ENCODE measurements around the gene SLC8A3.
"Not testable (repeated sequence)": the region's sequence is repeated elsewhere in the genome, so short reads cannot be mapped to it uniquely, and the experiment has no call there.

The SLC8A3 gene, protein sequence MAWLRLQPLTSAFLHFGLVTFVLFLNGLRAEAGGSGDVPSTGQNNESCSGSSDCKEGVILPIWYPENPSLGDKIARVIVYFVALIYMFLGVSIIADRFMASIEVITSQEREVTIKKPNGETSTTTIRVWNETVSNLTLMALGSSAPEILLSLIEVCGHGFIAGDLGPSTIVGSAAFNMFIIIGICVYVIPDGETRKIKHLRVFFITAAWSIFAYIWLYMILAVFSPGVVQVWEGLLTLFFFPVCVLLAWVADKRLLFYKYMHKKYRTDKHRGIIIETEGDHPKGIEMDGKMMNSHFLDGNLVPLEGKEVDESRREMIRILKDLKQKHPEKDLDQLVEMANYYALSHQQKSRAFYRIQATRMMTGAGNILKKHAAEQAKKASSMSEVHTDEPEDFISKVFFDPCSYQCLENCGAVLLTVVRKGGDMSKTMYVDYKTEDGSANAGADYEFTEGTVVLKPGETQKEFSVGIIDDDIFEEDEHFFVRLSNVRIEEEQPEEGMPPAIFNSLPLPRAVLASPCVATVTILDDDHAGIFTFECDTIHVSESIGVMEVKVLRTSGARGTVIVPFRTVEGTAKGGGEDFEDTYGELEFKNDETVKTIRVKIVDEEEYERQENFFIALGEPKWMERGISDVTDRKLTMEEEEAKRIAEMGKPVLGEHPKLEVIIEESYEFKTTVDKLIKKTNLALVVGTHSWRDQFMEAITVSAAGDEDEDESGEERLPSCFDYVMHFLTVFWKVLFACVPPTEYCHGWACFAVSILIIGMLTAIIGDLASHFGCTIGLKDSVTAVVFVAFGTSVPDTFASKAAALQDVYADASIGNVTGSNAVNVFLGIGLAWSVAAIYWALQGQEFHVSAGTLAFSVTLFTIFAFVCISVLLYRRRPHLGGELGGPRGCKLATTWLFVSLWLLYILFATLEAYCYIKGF

DNA sequence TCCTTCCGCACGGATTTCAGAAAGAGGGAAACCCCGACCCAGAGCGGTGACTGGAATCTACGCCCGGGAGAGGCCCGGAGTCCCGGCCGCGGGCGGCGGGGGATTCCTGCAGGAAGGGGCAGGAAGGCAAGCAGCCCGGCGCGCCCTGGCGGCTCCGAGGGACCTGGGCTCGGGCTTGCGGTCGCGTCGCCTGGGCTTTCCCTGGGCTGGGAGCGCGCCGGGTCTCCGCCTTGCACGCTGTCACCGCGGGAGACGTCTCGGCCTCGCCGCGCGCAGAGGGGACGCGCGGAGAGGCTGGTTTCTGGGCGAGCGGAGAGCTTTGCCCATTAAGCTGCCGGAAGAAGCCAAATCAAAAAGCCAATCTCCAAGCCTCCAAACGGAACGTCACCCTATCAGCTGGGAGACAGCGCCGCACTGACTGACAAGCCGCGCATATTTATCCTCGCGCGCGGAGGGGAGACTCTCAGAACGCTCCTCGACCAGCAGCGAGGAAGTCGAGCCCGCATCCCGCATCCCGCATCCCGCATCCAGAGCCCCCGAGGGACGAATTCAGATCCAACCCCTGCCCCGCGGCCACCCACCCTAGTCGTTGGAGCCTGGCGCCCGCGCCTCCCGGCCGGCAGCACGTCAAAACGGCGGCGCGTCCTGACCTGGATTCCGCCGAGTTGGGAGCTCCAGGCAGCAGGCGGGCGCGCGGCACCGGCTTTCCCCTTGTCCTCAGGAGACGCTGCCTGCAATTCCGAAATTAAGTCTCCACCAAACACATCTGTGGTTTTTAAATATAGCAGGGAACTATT lies at the start of gene SLC8A3:
Gene SLC8A3, minus strand, starts transcription at position 293 of the 797 bp plus-strand sequence. CDS start 20,529 bp downstream, outside the sequence.
- peak; percentile 86 for DNase-seq (ENCODE audit: low spot score)

DNA sequence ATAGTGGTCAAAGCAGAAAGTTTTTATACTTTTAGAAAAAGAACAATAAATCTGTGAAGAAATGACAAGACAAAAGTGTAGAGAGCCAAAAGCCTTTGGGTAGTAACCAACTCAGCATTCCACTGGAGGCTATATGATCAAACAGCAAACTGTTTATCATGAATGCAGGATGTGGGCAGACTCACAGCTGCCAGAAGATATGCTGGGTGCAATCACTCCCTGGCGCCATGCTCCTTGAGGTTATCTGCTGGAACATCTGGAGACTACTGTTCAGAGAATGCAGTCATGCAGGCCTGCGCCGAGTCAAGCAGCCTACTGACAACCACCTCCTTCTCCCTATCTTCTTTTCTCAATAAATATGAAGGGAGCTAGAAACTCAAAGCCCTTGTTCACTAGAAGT lies 49.0 kb upstream of the SLC8A3 start:
- no peak for DNase-seq (ENCODE audit: low spot score)

DNA sequence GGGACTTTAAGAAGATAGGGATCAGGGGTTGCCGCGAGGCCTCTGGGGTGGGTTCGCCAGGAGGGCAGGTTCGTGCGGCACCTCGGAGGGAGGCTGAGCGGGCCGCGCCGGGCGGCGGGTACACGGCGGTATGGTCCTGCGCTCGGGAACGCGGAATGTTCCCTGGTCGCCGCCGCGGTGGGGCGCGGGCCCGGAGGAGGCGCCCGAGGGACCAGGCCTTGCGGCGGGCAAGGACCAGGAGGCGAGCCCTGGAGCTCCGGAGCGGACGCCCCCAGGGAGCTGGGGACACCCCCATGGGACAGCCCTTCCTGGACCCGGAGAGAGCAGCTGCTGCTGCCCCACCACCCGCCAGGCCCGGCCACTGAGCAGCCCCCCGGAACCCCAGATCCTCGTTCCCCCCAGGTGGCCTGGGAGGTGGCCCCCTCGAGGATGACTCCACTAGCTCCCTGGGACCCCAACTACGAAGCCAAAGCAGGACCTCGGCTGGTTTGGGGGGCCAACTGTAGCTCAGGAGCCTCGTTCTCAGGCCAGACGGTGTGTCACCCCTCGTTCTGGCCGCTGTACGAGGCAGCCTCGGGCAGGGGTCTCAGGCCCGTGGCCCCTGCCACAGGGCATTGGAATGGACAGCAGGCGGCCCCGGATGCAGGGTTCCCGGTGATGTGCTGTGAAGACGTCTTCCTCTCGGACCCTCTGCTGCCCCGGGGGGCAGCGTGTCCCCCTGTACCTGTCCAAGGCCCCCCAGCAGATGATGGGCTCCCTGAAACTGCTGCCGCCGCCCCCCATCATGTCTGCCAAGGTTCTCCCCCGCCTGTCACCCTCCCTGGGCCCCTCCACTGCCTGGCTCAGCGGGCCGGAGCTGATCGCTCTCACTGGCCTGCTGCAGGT lies 45.6 kb upstream of the SLC8A3 start:
- DNase-seq (ENCODE audit: low spot score), result no peak

DNA sequence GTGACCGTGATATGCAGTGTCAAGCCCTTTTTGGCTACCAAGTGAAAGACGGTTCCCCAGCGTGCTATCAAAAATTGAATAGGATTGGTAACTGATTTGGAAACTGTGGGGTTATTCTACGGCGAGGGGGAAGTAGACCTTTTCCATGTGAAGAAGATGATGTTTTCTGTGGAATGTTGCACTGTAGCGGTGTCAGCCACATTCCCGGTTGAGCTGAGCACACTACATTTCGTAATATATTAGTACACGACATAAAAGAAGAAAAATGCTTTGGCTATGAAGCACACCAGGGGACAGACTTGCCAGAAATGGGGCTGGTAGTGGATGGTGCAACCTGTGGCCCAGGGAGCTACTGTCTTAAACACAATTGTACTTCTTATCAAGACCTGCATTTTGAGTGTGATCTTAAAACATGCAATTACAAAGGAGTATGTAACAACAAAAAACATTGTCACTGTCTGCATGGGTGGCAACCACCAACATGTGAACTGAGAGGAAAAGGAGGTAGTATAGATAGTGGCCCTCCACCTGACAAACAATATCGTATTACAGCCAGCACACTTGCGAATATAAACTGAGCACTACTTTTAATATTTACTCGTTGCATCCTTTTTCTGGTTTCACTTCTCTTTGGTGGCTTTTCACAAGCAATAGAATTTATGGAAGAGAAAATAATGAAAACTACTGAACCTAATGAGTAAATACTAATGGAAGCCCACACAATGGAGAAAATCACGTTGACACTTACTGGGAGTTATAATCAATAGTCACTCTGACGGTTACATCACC lies 43.2 kb upstream of the SLC8A3 start:
- DNase-seq (ENCODE audit: low spot score), result not testable (repeated sequence)

DNA sequence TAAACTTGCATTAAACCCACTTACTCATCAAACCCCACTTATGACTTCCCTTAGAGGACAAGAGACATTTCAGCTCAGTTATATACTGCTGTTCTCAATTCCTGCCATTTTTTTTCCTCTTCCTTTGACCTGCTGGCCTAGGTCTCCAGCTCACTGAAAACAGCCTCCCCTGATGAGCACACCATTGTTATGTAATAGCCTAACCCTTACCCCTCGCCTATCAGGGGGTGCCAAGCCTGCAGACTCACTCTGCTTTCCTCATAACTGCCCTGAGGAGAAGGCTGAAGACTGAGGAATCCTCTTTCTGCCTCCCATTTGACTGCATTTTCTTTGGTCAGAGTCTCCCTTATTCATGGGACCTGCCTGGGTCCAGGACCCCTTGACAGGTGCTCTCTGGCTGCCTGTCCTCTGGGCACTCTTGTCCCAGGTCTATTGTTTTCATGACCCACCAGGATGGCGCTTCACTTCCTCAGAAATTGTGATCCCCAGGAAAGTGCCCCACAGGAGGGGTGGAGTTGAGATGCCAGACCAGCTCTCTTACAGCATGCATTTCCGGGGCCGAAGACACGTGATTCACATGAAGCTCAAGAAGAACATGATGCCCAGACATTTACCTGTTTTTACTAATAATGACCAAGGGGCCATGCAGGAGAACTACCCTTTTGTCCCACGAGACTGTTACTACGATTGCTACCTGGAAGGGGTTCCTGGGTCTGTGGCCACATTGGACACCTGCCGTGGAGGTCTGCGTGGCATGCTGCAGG lies 41.3 kb upstream of the SLC8A3 start:
- DNase-seq (ENCODE audit: low spot score), result not testable (repeated sequence)

DNA sequence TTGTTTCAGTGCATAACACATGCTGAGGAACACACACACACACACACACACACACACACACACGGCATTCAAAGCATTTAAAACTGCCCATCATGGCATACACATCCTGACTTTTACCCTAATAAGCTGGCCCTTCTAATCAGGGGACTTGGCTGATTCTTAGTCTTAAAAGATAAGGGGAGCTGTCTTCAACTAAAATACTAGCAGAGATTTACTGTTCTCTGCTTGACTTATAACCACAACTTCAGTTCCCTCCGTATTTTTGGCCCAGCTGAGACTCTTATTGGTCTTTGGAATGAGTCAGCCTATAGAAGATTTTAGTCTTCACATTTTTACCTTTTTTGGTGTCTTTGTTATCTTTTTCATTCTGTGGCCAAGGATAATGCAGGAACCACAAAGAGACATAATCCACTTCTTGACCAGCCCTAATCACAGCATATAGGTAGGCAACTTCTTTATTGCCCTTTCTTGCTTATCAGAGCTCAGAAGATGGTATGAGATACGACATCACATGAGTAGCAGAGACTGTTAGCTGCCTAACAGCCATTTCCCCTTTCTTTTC lies 25.1 kb upstream of the SLC8A3 start:
- no peak for DNase-seq (ENCODE audit: low spot score)

DNA sequence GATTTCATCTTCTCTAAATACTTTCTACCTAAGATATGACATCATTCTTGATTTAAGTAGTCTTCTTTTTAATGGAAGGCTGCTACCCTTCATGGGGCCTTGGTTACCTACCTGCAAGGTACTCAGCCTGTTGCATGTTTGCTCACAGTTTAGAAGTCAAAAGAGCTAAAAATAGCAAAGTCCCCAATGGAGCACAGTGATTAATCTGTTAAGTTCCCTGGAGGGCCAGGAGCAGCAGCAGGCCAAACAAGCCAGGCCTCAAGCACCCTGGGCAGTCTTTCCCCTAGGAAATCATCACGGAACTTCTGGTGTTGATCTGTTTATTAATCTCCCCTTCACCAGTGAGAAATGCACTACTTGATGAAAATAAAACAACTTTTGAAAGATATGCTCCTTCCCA lies 24.0 kb upstream of the SLC8A3 start:
- DNase-seq (ENCODE audit: low spot score), result no peak

DNA sequence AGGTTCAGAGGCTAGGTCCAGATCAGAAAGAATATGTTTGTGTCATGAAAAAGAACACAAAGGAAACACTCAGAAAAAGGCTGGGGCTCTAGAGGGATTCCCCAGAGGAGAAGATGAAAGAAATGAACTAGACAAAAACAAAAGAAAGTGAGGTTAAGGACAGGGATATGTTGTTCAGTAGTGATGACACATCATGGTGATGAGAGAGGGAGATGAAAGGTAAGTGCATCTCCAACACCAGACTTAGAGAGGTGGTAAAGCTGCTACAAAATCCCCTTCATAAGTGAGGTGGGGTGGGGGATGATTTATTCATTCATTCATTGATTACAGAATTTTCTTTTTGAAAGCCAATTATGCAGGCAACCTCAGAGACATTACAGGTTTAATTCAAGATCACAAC lies 19.6 kb upstream of the SLC8A3 start:
- no peak for DNase-seq (ENCODE audit: low spot score)

DNA sequence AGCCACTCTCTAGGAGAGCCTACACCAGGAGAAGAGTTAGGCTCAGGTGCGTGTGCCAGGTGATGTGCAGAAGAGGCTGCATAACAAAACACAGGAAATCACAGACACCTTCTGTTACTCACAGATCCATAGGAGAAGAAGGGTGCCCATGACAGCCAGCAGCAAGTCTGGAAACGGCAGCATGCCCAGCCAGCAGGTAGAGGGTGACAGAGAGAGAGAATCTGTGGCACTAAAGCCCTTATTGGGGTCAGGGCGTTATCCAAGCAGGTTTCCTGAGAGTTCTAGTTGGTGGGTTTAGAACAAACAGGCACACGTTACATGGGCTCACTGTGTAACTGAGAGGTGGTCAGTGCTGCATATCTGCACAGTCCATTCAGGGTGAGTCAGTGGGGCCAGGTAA lies 14.9 kb upstream of the SLC8A3 start:
- DNase-seq (ENCODE audit: low spot score), result no peak

DNA sequence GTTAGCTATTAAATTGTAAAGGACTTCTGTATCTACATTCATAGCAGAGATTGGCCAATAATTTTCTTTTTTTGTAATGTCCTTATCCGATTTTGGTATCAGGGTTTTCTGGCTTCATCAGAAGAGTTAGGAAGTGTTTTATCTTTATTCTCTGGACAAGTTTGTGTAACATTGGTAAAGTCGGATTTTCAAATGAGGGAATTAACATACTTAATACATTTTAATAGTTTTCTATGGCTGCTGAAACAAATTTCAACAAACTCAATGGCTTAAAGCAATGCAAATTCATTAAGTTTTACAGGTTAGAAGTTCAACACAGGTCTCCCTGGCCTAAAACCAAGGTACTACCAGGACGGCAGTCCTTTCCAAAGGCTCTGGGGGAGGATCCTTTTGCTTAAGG lies 13.2 kb upstream of the SLC8A3 start:
- DNase-seq (ENCODE audit: low spot score), result no peak

DNA sequence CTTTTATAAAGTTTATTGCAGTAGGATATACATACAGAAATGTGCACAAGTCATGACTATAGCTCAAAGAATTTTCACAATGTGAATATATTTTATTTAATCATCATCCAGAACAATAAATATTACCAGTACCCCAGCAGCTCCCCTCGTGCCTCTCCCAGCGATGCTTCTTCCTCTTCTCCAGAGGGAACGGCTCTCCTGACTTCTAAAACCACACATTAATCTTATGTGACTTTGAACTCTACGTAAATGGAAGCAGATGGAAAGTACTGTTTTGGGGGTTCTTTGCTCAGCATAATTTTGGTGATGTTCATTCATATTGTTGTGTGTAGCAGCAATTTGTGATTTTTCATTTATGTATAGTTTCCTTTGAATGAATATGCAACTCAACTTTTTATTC lies 4.6 kb upstream of the SLC8A3 start:
- no peak for DNase-seq (ENCODE audit: low spot score)

DNA sequence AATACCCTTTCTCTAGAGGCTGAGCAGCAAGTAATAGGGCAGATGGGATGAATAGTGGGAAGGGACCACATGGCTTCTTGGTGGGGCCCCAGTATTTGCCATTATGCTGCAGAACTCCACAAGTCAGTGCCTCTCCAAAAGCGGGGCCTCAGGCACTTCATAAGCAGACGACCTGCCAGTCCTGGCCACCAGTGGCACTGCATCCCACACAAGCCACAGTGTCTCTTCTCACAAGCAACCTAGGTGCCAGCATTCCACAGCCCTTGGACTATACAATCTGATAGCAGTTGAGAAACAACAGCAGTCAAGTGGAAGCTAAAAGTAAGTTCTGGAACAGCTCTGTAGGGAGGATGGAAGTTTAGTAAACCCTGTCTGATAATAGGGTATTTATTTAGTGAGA lies 4.2 kb upstream of the SLC8A3 start:
- no peak for DNase-seq (ENCODE audit: low spot score)

DNA sequence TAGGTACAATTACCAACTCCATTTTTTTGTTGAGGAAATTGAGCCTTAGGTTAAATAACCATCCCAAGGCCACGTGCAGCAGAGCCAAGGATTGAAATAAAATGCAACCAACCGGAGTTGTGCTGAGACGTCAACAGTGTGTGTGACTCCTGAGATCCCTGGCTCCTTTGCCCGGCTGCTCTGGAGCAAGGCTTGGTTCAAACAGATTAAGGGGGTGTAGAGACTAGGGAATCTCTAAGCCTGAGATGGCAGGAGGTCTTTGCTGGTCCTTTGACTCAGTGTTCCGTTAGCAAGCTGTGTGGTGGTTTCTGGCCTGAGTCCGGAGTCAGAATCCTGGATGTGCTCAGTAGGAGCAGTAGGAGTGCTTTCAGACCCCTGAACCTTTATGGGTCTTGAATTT lies 1.4 kb upstream of the SLC8A3 start:
- DNase-seq (ENCODE audit: low spot score), result no peak

DNA sequence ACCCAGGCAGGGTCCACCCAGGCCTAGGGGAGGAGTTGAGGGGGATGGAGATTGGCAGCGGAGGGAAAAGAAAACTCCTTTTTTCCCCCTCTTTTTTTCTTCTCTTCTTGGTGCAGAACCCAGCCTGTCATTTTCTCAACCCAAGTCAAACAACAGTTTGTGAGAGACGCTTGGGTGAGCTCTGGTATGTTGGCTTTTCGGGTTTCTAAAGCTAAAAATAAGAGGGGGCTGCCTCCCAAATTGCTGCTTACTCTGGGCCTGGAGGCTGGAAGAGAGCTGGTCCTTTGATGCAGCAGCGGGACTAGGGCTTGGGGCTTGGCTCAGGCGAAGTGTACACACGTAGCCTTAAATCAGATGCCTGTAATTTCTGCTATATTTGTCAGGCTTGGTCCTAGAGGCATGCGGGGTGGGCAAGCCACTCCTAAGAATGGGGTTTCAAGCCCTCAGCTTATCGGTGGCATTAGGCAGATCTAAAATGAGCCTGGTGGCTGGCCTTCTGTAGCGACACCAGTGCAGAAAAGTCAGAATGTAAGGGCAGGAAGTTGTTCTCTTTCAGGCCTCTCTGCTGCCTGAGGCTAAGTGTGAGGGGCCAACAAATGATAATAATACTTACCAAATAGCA lies 816 bp upstream of the SLC8A3 start:
- DNase-seq (ENCODE audit: low spot score), result no peak

DNA sequence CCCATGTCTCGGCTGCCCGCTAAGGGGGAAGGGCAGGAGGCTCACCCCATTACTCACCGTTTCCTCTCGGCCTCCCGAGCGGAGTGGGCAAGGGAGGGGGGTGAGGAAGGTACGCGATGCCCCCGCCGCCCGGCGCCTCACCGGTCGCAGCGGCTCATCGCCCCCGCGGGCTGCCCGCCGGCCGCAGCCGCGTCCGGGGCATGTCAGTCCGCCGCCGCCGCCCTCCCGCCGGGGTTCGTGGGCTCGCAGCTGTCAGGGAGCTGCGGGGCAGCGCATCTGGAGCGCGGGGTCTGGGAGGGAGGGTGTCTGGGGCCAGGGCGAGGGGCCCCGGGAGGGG lies 461 bp downstream of the SLC8A3 start:
- no peak for DNase-seq (ENCODE audit: low spot score)

DNA sequence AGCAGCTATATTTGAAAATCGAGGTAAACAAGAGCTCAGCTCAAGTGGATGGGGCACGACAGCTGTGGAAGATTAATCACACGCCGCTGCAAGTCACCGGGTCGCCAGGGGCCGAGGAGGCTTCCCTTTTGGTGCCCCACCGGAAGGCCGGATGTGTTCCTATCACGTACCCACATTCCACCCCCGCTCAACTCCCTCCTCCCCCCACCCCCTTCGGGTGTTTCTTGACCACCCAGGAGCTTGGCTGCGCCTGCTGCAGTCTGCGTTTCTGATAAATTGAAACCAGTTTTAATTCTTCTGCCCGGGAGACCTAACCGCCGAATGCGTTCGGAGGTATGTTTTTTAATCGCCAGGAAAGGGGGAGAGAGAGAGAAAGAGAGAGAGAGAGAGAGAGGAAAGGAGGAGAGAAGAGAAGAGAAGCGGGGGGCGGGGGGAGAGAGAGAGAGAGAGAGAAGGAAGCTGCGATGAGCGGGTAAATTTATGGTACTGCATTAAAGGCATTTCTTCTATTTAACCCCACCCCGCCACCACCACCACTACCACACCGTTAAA lies 1.8 kb downstream of the SLC8A3 start:
- no peak for DNase-seq (ENCODE audit: low spot score)

DNA sequence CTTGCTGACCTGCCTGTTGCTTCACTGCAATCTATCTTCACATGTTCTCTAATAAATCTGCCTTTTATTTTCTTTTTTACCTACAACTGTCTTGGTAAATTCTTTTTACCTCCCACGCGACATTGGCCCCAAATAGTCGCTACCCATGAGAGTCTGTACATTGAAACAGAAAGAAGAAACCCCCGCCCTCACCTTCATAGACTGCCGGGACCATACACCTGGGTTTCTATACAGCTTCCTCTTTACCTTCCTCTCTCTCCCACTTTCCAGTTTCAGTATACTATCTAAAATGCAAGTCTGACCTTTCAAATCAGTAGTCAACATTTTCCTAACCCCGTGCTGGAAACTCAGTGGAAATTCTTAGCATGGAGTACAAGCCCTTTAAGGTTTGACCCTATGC lies 4.8 kb downstream of the SLC8A3 start:
- DNase-seq (ENCODE audit: low spot score), result no peak

DNA sequence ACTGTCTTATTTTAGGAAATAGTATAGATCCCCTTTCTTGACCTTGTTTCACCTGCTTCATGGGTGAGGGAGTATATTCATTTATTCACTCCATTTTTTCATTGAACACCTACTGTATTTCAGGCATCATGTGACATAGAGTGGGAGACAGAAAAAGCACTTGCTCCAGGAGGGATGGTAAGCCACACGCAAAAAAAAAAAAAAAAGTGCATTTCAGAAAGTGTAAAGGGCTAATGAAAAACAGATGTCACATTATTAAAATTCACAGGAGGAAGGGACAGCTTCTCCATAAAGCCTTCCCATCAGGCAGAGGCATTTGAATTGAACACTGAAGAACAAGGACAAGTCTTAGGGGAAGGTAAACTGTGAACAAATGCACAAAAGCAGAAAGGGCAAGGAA lies 7.5 kb downstream of the SLC8A3 start:
- DNase-seq (ENCODE audit: low spot score), result peak; percentile 32

DNA sequence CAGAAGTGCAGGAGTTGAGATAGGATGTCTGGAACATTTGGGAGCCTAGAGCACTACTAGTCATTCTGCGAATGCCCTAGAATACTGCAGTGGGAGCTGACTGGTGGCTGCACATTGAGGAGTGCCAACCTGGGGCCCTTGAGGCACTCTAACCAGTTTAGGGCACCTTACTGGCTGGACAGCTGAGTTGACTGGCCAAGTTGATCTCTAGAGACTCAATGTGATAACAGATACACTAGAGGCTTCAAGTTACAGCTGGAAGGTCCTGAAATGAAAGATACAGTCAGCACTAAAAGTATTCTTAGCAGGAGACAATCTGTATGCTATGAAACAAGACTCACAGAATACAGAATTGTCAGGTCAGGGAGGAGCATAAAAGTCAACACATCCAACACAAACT lies 8.0 kb downstream of the SLC8A3 start:
- DNase-seq (ENCODE audit: low spot score), result no peak
